ENCODE data around the gene ZNF780B. TPM values are rescaled to one million over a fixed set of nuclear protein-coding genes. Genes with fewer than 3 reads are reported as not detected.

ZNF780B gene
- total RNA-seq, 1 donor from 2014 or later: 27.1 TPM

DNA sequence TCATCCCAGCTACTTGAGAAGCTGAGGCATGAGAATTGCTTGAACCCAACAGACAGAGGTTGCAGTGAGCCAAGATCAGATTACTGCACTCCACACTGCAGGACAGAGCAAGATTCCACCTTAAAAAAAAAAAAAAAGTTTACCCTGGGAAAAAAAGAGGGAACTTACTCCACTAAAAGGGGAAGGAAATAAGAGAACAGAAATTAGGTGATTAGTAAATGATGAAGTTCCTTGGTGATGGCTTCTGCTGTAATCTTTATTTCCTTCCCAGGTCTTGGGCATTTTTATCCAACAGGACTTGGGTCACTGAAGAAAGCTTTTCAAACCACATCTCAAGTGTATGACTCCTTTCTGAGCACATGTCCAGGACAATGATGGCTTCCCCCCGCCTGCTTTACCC, 25.4 kb upstream of the ZNF780B start:
- no peaks in the 10 kb centered on the region for H3K4me1 ChIP-seq
- no peak for DNase-seq
- H3K4me3 ChIP-seq: no peak overlapping the region
- intact Hi-C loops (cut with DNase I): no loop called here
- H3K36me3 ChIP-seq: peaks cover 68% of the 10 kb centered on the region
- H3K27ac ChIP-seq: no peak overlapping the region
- peak in 1 of 2 donors; percentile 18 for ATAC-seq
- TF ChIP-seq, protein P1, sequence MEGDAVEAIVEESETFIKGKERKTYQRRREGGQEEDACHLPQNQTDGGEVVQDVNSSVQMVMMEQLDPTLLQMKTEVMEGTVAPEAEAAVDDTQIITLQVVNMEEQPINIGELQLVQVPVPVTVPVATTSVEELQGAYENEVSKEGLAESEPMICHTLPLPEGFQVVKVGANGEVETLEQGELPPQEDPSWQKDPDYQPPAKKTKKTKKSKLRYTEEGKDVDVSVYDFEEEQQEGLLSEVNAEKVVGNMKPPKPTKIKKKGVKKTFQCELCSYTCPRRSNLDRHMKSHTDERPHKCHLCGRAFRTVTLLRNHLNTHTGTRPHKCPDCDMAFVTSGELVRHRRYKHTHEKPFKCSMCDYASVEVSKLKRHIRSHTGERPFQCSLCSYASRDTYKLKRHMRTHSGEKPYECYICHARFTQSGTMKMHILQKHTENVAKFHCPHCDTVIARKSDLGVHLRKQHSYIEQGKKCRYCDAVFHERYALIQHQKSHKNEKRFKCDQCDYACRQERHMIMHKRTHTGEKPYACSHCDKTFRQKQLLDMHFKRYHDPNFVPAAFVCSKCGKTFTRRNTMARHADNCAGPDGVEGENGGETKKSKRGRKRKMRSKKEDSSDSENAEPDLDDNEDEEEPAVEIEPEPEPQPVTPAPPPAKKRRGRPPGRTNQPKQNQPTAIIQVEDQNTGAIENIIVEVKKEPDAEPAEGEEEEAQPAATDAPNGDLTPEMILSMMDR (IDR thresholded peaks at IDR 0.05): no peak
- H3K27me3 ChIP-seq (ENCODE audit: low read depth): no peaks in the 10 kb centered on the region
- peaks cover 6% of the 10 kb centered on the region for H3K9me3 ChIP-seq

DNA sequence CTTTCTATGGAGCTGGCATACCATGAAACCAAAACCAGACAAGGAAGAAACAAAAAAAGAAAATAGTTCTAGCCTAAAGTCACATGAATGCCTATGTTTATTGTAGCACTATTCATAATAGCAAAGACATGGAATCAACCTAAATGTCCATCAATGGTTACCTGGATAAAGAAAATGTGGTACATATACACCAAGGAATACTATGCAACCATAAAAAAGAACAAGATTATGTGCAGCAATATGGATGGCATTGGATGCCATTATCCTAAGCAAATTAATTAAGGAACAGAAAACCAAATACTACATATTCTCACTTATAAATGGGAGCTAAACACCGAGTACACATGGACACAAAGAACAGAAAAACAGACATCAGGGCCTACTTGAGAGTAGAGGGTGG, 24.3 kb upstream of the ZNF780B start:
- peaks cover 6% of the 10 kb centered on the region for H3K9me3 ChIP-seq
- H3K36me3 ChIP-seq: peaks cover 79% of the 10 kb centered on the region

DNA sequence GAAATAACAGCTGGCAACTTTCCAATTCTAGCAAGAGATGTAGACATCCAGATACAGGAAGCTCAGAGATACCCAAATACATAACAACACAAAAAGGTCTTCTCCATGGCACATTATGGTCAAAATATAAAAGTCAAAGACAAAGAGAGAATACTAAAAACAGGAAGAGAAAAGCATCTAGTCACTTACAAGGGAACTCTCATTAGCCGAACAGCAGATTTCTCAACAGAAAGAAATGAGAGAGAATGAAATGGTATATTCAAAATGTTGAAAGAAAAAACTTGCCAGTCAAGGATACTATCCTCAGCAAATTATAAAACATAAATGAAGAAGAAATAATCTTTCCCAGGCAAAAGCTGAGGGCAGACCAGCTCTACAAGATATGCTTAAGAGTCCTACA, 22.3 kb upstream of the ZNF780B start:
- Histone ChIP-seq H3K4me1 (no peaks in the 10 kb centered on the region), H3K27ac (no peak overlapping the region), H3K4me3 (no peak overlapping the region), H3K9me3 (peaks cover 21% of the 10 kb centered on the region), H3K36me3 (peaks cover 83% of the 10 kb centered on the region), H3K27me3 (ENCODE audit: low read depth) (no peaks in the 10 kb centered on the region)
- intact Hi-C loops (cut with DNase I): no loop called here
- DNase-seq (no peak), ATAC-seq (no peak)
- TF ChIP-seq, protein P1 (IDR thresholded peaks at IDR 0.05): no peak

More for the DNA sequence above, 24.3 kb upstream of the ZNF780B start:
- TF ChIP-seq, protein P1 (IDR thresholded peaks at IDR 0.05): no peak
- Histone ChIP-seq H3K27me3 (ENCODE audit: low read depth) (no peaks in the 10 kb centered on the region), H3K4me3 (no peak overlapping the region), H3K4me1 (no peaks in the 10 kb centered on the region), H3K27ac (no peak overlapping the region)
- no peak for ATAC-seq
- intact Hi-C loops (cut with DNase I): no loop called here
- DNase-seq: no peak

DNA sequence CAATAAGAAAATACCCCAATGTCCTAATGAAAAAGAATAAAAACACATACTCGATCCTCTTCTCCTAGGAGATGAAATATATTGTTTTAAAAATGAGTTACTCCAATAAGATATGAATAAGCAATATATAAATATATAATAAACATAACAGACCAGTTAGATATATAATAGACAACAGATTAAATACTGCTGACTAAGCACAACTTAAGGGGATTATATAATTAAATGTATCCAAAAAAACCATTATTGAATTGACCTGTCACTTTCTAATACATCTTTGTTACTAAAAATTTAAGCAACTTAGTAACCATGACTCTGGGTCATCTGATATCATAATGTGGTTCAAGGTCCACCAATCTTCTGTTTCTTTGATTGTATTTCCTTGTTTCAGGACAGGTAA, 14.0 kb upstream of the ZNF780B start:
- intact Hi-C loops (cut with DNase I): no loop called here
- Histone ChIP-seq H3K9me3 (peaks cover 17% of the 10 kb centered on the region), H3K36me3 (peaks cover 13% of the 10 kb centered on the region), H3K27me3 (ENCODE audit: low read depth) (no peaks in the 10 kb centered on the region), H3K27ac (no peak overlapping the region), H3K4me3 (no peak overlapping the region), H3K4me1 (no peaks in the 10 kb centered on the region)
- TF ChIP-seq, protein P1 (IDR thresholded peaks at IDR 0.05): no peak
- ATAC-seq (no peak), DNase-seq (no peak)

DNA sequence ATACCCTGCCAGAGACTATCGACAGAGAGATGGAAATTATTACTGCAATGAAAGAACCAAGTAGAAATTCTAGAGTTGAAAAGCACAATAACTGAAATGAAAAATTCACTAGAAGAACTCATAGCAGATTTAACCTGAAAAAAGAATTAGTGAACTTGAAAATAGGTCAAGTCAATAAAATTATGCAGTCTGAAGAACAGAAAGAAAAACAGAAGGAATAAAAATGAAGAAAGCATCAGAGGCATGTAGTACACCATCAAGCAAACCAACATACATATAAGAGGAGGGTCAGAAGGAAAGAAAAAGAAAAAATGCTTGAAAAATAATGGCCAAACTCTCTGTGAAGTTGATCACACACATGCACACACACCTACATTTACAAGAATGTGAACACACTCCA, 3.6 kb upstream of the ZNF780B start:
- no peak overlapping the region for H3K27ac ChIP-seq
- ATAC-seq: no peak
- H3K27me3 ChIP-seq (ENCODE audit: low read depth): no peaks in the 10 kb centered on the region
- no peak for DNase-seq
- peaks cover 14% of the 10 kb centered on the region for H3K4me1 ChIP-seq
- TF ChIP-seq, protein P1 (IDR thresholded peaks at IDR 0.05): no peak
- no peaks in the 10 kb centered on the region for H3K36me3 ChIP-seq
- H3K4me3 ChIP-seq: no peak overlapping the region
- peaks cover 22% of the 10 kb centered on the region for H3K9me3 ChIP-seq
- intact Hi-C loops (cut with DNase I): no loop called here

DNA sequence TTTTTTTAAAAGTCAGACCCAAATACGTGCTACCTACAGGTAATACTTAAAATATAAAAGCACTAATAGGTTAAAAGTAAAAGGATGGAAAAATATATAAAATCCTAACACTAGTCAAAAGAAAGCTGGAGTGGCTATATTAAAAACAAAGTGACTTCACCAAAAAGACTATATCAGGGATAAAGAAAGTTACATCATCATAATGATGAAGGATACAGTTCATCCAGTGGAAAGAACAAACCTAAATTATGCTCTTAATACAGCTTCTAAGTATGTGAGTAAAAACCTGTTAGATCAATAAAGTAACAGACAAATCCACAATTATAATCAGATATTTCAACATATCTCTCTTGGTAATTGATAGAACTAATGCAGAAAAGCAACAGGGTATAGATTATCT, 1.1 kb upstream of the ZNF780B start:
- H3K9me3 ChIP-seq: peaks cover 27% of the 10 kb centered on the region
- intact Hi-C loops (cut with DNase I): no loop called here
- H3K27me3 ChIP-seq (ENCODE audit: low read depth): no peaks in the 10 kb centered on the region
- ATAC-seq: no peak
- H3K27ac ChIP-seq: no peak overlapping the region
- H3K4me3 ChIP-seq: no peak overlapping the region
- TF ChIP-seq, protein P1 (IDR thresholded peaks at IDR 0.05): no peak
- peaks cover 17% of the 10 kb centered on the region for H3K4me1 ChIP-seq
- H3K36me3 ChIP-seq: no peaks in the 10 kb centered on the region
- DNase-seq: no peak
